CD14-positive monocyte (primary cell): ENCODE measurements around the gene CSMD2. TPM values are rescaled to one million over a fixed set of nuclear protein-coding genes. Genes with fewer than 3 reads are reported as not detected.

Experiments used
- DNase-seq, 3 donors: peaks; one replicate each; pipeline ENCODE4 v3.0.0-alpha.2; 2011 to 2022
- H2AFZ ChIP-seq: 2 replicates; pipeline ENCODE4 v1.6.0; 2012; ENCODE audit warnings: mild to moderate bottlenecking, low read depth, low read length, inconsistent platforms; ENCODE audit not compliant: insufficient read depth, poor library complexity, severe bottlenecking
- H3K27ac ChIP-seq, 2 donors: 1 replicate in 1 of 2; 2 replicates in 1 of 2; pipeline ENCODE4 v1.5.1; 2012 to 2013; ENCODE audit warnings: low read length in 2 of 2, control low read depth in 1 of 2, inconsistent platforms in 1 of 2, low read depth in 1 of 2, mild to moderate bottlenecking in 1 of 2
- H3K27me3 ChIP-seq, 2 donors: one replicate each; pipeline versions ENCODE4 v1.6.0 to v1.6.1; 2011 to 2013; ENCODE audit warnings: low read length in 2 of 2; ENCODE audit not compliant: control insufficient read depth in 2 of 2, insufficient read depth in 2 of 2
- H3K36me3 ChIP-seq, 2 donors: replicated peaks in 1 of 2; 1 replicate in 1 of 2; 2 replicates in 1 of 2; pipeline versions ENCODE4 v1.5.1 to v1.6.1; 2012 to 2013; ENCODE audit warnings: low read length in 2 of 2, control low read depth in 1 of 2, inconsistent platforms in 1 of 2, mild to moderate bottlenecking in 1 of 2; ENCODE audit not compliant: insufficient read depth in 2 of 2, control insufficient read depth in 1 of 2
- H3K4me1 ChIP-seq, 2 donors: 1 replicate in 1 of 2; 2 replicates in 1 of 2; pipeline versions ENCODE4 v1.5.1 to v1.6.1; 2012 to 2013; ENCODE audit warnings: low read length in 2 of 2, control low read depth in 1 of 2, inconsistent platforms in 1 of 2, mild to moderate bottlenecking in 1 of 2, moderate library complexity in 1 of 2; ENCODE audit not compliant: insufficient read depth in 2 of 2, control insufficient read depth in 1 of 2
- H3K4me2 ChIP-seq: replicated peaks from 2 replicates; pipeline ENCODE3; 2012; ENCODE audit warnings: low read length, moderate library complexity, mild to moderate bottlenecking; ENCODE audit not compliant: poor library complexity, severe bottlenecking; ENCODE audit errors: extremely low read depth
- H3K4me3 ChIP-seq, 3 experiments: fragments of 200-600 bp in 1 of 3; sonication (generic) in 1 of 3; replicated peaks in 1 of 3; 1 replicate in 2 of 3; 2 replicates in 1 of 3; pipeline ENCODE4 v1.5.1; 2011 to 2013; ENCODE audit warnings: low read length in 3 of 3, mild to moderate bottlenecking in 3 of 3, control low read depth in 2 of 3, low read depth in 2 of 3, inconsistent platforms in 1 of 3, moderate library complexity in 1 of 3
- H3K79me2 ChIP-seq: 2 replicates; pipeline ENCODE4 v1.6.0; 2012; ENCODE audit warnings: mild to moderate bottlenecking, control low read depth, inconsistent platforms, low read length, moderate library complexity; ENCODE audit not compliant: insufficient read depth
- H3K9ac ChIP-seq: 2 replicates; pipeline ENCODE4 v1.6.0; 2017; ENCODE audit warnings: low read length, mild to moderate bottlenecking; ENCODE audit not compliant: insufficient read depth, poor library complexity, severe bottlenecking
- H3K9me3 ChIP-seq, 2 donors: replicated peaks in 1 of 2; 1 replicate in 1 of 2; 2 replicates in 1 of 2; pipeline versions ENCODE4 v1.5.1 to v1.6.1; 2012 to 2013; ENCODE audit warnings: low read length in 2 of 2, control low read depth in 1 of 2; ENCODE audit not compliant: control insufficient read depth in 1 of 2, insufficient read depth in 1 of 2
- H4K20me1 ChIP-seq: 2 replicates; pipeline ENCODE4 v1.6.0; 2012; ENCODE audit warnings: mild to moderate bottlenecking, low read length, control low read depth, moderate library complexity; ENCODE audit not compliant: insufficient read depth
- H3K27ac Mint-ChIP-seq, 7 donors: one replicate each; pipeline ENCODE4 v1.8.0; 2020; ENCODE audit warnings: mild to moderate bottlenecking in 7 of 7, mixed read lengths in 7 of 7, moderate library complexity in 6 of 7, inconsistent platforms in 2 of 7
- H3K27me3 Mint-ChIP-seq, 3 donors: one replicate each; pipeline ENCODE4 v1.8.0; 2021 to 2022; ENCODE audit warnings: low read depth in 3 of 3, mild to moderate bottlenecking in 3 of 3, mixed read lengths in 3 of 3, moderate library complexity in 3 of 3, inconsistent platforms in 1 of 3
- H3K36me3 Mint-ChIP-seq, 2 donors: one replicate each; pipeline ENCODE4 v1.8.0; 2020; ENCODE audit warnings: mixed read lengths in 2 of 2, inconsistent platforms in 1 of 2, mild to moderate bottlenecking in 1 of 2
- H3K4me1 Mint-ChIP-seq: one replicate; pipeline ENCODE4 v1.8.0; 2020; ENCODE audit warnings: mild to moderate bottlenecking, mixed read lengths
- H3K4me3 Mint-ChIP-seq, 2 donors: one replicate each; pipeline ENCODE4 v1.8.0; 2020; ENCODE audit warnings: mild to moderate bottlenecking in 2 of 2, mixed read lengths in 2 of 2, moderate library complexity in 1 of 2
- H3K9me3 Mint-ChIP-seq, 7 donors: one replicate each; pipeline ENCODE4 v1.8.0; 2020 to 2022; ENCODE audit warnings: mixed read lengths in 7 of 7, mild to moderate bottlenecking in 6 of 7, moderate library complexity in 6 of 7, inconsistent platforms in 2 of 7
- CTCF ChIP-seq: fragments of 200-600 bp; IDR thresholded peaks from one replicate; pipeline ENCODE4 v1.8.0; 2022; ENCODE audit warnings: antibody characterized with exemption, mild to moderate bottlenecking
- WGBS: methylation state at CpG from one replicate; pipeline ENCODE4 v1.1.5; 2013; ENCODE audit warnings: missing lambda C conversion rate; ENCODE audit not compliant: insufficient coverage; 5-methylcytosine and 5-hydroxymethylcytosine counted together
- intact Hi-C, 2 donors: fragments of 100-400 bp; cut with micrococcal nuclease; formaldehyde crosslinking; loops; one replicate each; pipeline versions ENCODE4 v1.15.0 to v1.15.1; 2023
- polyA plus RNA-seq, 3 donors: library from polyadenylated mRNA; depleted of rRNA in 1 of 3; unstranded in 2 of 3; stranded (reverse) in 1 of 3; fragments of 300-500 nt in 2 of 3; fragments of >200 nt in 1 of 3; fragmentation: Illumina TruSeq in 2 of 3; gene quantifications; 1 replicate in 2 of 3; 2 replicates in 1 of 3; pipeline ENCODE4 v1.2.3, GENCODE V29; 2012 to 2021
- small RNA-seq: library from RNA; depleted of rRNA; stranded (forward); fragments of <200 nt; gene quantifications from one replicate; pipeline ENCODE3, GENCODE V24; 2012; ENCODE audit warnings: low read depth; ENCODE audit not compliant: insufficient read length

CSMD2 gene
- polyA plus RNA-seq, 3 donors: 0.04 TPM; not detected in 2

DNA sequence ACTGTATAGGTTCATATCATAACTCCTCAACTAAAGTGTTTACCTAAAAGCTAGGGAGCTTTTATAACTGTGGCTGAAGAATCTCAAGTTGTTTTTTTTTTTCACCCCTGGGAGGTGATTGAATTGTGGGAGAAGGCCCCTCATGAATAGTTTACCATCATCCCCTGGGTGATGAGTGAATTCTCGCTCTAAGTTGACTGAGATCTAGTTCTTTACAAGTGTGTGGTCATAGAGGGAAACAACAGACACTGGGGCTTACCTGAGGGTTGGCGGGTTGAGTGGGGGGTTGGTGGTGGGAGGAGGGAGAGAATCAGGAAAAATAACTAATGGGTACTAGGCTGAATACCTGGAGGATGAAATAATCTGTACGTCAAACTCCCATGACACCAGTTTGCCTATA lies 700.5 kb downstream of the CSMD2 start:
- H3K4me3 Mint-ChIP-seq: no peak overlapping the region
- H3K36me3 ChIP-seq: no peaks in the 10 kb centered on the region
- peaks cover 5% of the 10 kb centered on the region for H4K20me1 ChIP-seq
- H3K4me1 Mint-ChIP-seq: peaks cover 50% of the 10 kb centered on the region
- H3K27ac ChIP-seq: no peak overlapping the region
- H3K36me3 Mint-ChIP-seq: no peaks in the 10 kb centered on the region
- no peaks in the 10 kb centered on the region for H3K79me2 ChIP-seq
- H3K4me1 ChIP-seq: peaks cover 45 to 48% of the 10 kb centered on the region in 2 donors
- no peak overlapping the region for H3K4me2 ChIP-seq
- TF ChIP-seq CTCF: no peak
- H3K27me3 ChIP-seq: no peaks in the 10 kb centered on the region
- H2AFZ ChIP-seq: no peak overlapping the region
- DNase-seq: no peak
- H3K9me3 ChIP-seq: no peaks in the 10 kb centered on the region
- H3K27me3 Mint-ChIP-seq: peaks cover 0 to 10% (median 0%) of the 10 kb centered on the region in 3 donors
- intact Hi-C loops: loop anchor here in 1 of 2 donors (10.0 kb wide), 1 partner anchor 100 kb away; no protein-coding TSS in a partner anchor
- H3K9ac ChIP-seq: no peak overlapping the region
- no CpG with 5 or more reads among the region's 3 CpGs for WGBS
- no peaks in the 10 kb centered on the region for H3K9me3 Mint-ChIP-seq
- H3K4me3 ChIP-seq: no peak overlapping the region
- H3K27ac Mint-ChIP-seq: no peak overlapping the region

Small RNA genes lying within 50 kb of the gene (small RNA-seq; reads per million reads assigned to genes)
- not detected for gene RNA5SP42

Other genes starting within 250 kb of the CSMD2 start
- not detected for gene C1orf94, start 11.7 kb upstream of the CSMD2 start, polyA plus RNA-seq